A549 (cell line): Measurements from ENCODE around the gene PET117. TPM values are rescaled to one million over a fixed set of nuclear protein-coding genes. Genes with fewer than 3 reads are reported as not detected.
"Not testable (repeated sequence)": the region's sequence is repeated elsewhere in the genome, so short reads cannot be mapped to it uniquely, and the experiment has no call there.

Source experiments
- ATAC-seq, 2 experiments: fragments of 200-7000 bp in 1 of 2; fragments of >200 bp in 1 of 2; cut with Nextera tagmentation in 1 of 2; cut with Tn5 transposase in 1 of 2; 3 replicates each; pipeline versions ENCODE4 v1.8.0 to v1.9.1; 2018 to 2020; ENCODE audit warnings: mild to moderate bottlenecking in 1 of 2, moderate library complexity in 1 of 2
- CTCF ChIA-PET: fragments of 300-600 bp; sonication (Branson Sonifier 250); formaldehyde crosslinking; extraction: SDS; loops from one replicate; lab custom pipeline; 2021; ENCODE audit warnings: antibody characterized with exemption, inconsistent platforms; lab: Yijun Ruan, JAX
- POLR2A ChIA-PET: fragments of 350-600 bp; formaldehyde crosslinking; extraction: SDS; loops from one replicate; lab custom pipeline; 2021; ENCODE audit warnings: antibody characterized with exemption, inconsistent platforms; lab: Yijun Ruan, JAX
- DNase-seq, 2 experiments: peaks; one replicate each; pipeline versions ENCODE4 v3.0.0 to v3.0.0-alpha.2; 2011 to 2016; ENCODE audit warnings: low read depth in 1 of 2, low spot score in 1 of 2
- FAIRE-seq: peaks from 2 replicates; lab custom pipeline; 2011; peaks lifted over from hg19 to GRCh38; lab: Jason Lieb, UNC
- H3K27ac ChIP-seq, 2 experiments: fragments of >200 bp; sonication (Bioruptor Twin); formaldehyde crosslinking; 3 replicates each; pipeline ENCODE4 v1.5.1; 2016 to 2017
- H3K4me1 ChIP-seq: fragments of >200 bp; sonication (Bioruptor Twin); formaldehyde crosslinking; 3 replicates; pipeline ENCODE4 v1.6.1; 2016
- H3K4me2 ChIP-seq: fragments of >200 bp; sonication (Bioruptor Twin); formaldehyde crosslinking; 3 replicates; pipeline ENCODE4 v1.6.1; 2016
- H3K4me3 ChIP-seq: fragments of >200 bp; sonication (Bioruptor Twin); formaldehyde crosslinking; 3 replicates; pipeline ENCODE4 v1.5.1; 2016
- H3K9me3 ChIP-seq: fragments of >200 bp; sonication (Bioruptor Twin); formaldehyde crosslinking; 3 replicates; pipeline ENCODE4 v1.6.1; 2016
- BCL3 ChIP-seq: fragments of >200 bp; sonication (Bioruptor Twin); formaldehyde crosslinking; IDR thresholded peaks from 3 replicates; pipeline ENCODE4 v1.6.1; 2016
- CBX2 ChIP-seq: fragments of 200-600 bp; sonication (generic); IDR thresholded peaks from 2 replicates; pipeline ENCODE4 v1.6.1; 2016; ENCODE audit warnings: low read depth, mild to moderate bottlenecking, borderline replicate concordance
- CBX8 ChIP-seq: fragments of 200-600 bp; sonication (generic); IDR thresholded peaks from 2 replicates; pipeline ENCODE4 v1.6.1; 2016
- CEBPB ChIP-seq, 2 experiments: fragments of >200 bp in 1 of 2; sonication (Bioruptor Twin) in 1 of 2; formaldehyde crosslinking in 1 of 2; IDR thresholded peaks; 2 replicates each; pipeline ENCODE4 v1.6.1; 2012 to 2016
- CHD2 ChIP-seq: fragments of 150-350 bp; IDR thresholded peaks from 2 replicates; pipeline ENCODE4 v1.6.1; 2014; ENCODE audit warnings: low read length; ENCODE audit not compliant: partially characterized antibody
- CHD4 ChIP-seq: fragments of 200-600 bp; sonication (generic); IDR thresholded peaks from 2 replicates; pipeline ENCODE4 v1.6.1; 2016; ENCODE audit warnings: antibody characterized with exemption, mild to moderate bottlenecking, borderline replicate concordance
- E2F6 ChIP-seq: IDR thresholded peaks from 2 replicates; pipeline ENCODE4 v1.6.1; 2012; ENCODE audit warnings: low read depth, borderline replicate concordance
- EHF ChIP-seq: fragments of 250-450 bp; sonication (Bioruptor Pico); IDR thresholded peaks from 2 replicates; pipeline ENCODE4 v1.5.0; 2020; ENCODE audit warnings: mild to moderate bottlenecking
- EHMT2 ChIP-seq: fragments of 200-600 bp; sonication (generic); IDR thresholded peaks from 2 replicates; pipeline ENCODE4 v1.6.1; 2016; ENCODE audit warnings: antibody characterized with exemption, low read depth, mild to moderate bottlenecking, moderate library complexity
- HDAC2 ChIP-seq: fragments of 200-600 bp; sonication (generic); IDR thresholded peaks from 2 replicates; pipeline ENCODE4 v1.6.1; 2016
- HEYL ChIP-seq: fragments of 250-450 bp; sonication (Bioruptor Pico); IDR thresholded peaks from 2 replicates; pipeline ENCODE4 v1.8.0; 2021; ENCODE audit warnings: mild to moderate bottlenecking, moderate library complexity
- HOXB5 ChIP-seq: fragments of 250-450 bp; sonication (Bioruptor Pico); IDR thresholded peaks from 2 replicates; pipeline ENCODE4 v1.5.0; 2020; ENCODE audit warnings: mild to moderate bottlenecking, moderate library complexity
- JUNB ChIP-seq: fragments of >200 bp; sonication (Bioruptor Twin); formaldehyde crosslinking; IDR thresholded peaks from 2 replicates; pipeline ENCODE4 v1.6.1; 2016
- KDM5A ChIP-seq: fragments of 200-600 bp; sonication (generic); IDR thresholded peaks from 2 replicates; pipeline ENCODE4 v1.6.1; 2016; ENCODE audit warnings: antibody characterized with exemption, mild to moderate bottlenecking
- MAZ ChIP-seq: fragments of 150-350 bp; IDR thresholded peaks from 2 replicates; pipeline ENCODE4 v1.6.1; 2014; ENCODE audit warnings: antibody characterized with exemption, low read depth, low read length, borderline replicate concordance
- NPAS2 ChIP-seq: fragments of 250-450 bp; sonication (Bioruptor Pico); IDR thresholded peaks from 2 replicates; pipeline ENCODE4 v1.8.0; 2022; ENCODE audit warnings: mild to moderate bottlenecking, moderate library complexity, borderline replicate concordance
- POLR2A ChIP-seq: IDR thresholded peaks from 2 replicates; pipeline ENCODE4 v1.6.1; 2012; ENCODE audit warnings: mild to moderate bottlenecking, low read length
- RARB ChIP-seq: fragments of 250-450 bp; sonication (Bioruptor Pico); IDR thresholded peaks from 2 replicates; pipeline ENCODE4 v1.8.0; 2021; ENCODE audit warnings: mild to moderate bottlenecking, moderate library complexity
- RCOR1 ChIP-seq: fragments of 150-350 bp; IDR thresholded peaks from 2 replicates; pipeline ENCODE4 v1.6.1; 2014; ENCODE audit warnings: antibody characterized with exemption, low read length, low read depth
- RNF2 ChIP-seq: fragments of 200-600 bp; sonication (generic); IDR thresholded peaks from 2 replicates; pipeline ENCODE4 v1.6.1; 2016; ENCODE audit warnings: low read depth, mild to moderate bottlenecking, antibody characterized with exemption, moderate library complexity, borderline replicate concordance
- ZC3H11A ChIP-seq: fragments of 450-650 bp; IDR thresholded peaks from 2 replicates; pipeline ENCODE4 v1.6.1; 2014; ENCODE audit warnings: antibody characterized with exemption, mild to moderate bottlenecking
- ZFP36 ChIP-seq: fragments of 450-650 bp; IDR thresholded peaks from 2 replicates; pipeline ENCODE4 v1.6.1; 2014; ENCODE audit warnings: borderline replicate concordance; ENCODE audit not compliant: partially characterized antibody
- ZNF302 ChIP-seq: fragments of 250-450 bp; sonication (Bioruptor Pico); IDR thresholded peaks from 2 replicates; pipeline ENCODE4 v1.9.0; 2021; ENCODE audit warnings: inconsistent platforms, mild to moderate bottlenecking, moderate library complexity
- WGBS: methylation state at CpG from one replicate; pipeline ENCODE4 v1.1.6; 2017; ENCODE audit errors: missing lambda C conversion rate; 5-methylcytosine and 5-hydroxymethylcytosine counted together
- polyA plus RNA-seq, 4 experiments: library from polyadenylated mRNA; depleted of rRNA in 3 of 4; stranded (reverse); fragments of >200 nt; fragmentation: RNase III in 1 of 4; extraction: RNeasy Plus Mini Kit Qiagen cat#74134 plus additional on column Dnase treatment in 1 of 4; gene quantifications; 2 replicates in 3 of 4; 3 replicates in 1 of 4; pipeline ENCODE4 v1.2.3, GENCODE V29; 2011 to 2017
- TF ChIP-seq, protein P1 (sequence below): fragments of >200 bp; sonication (Bioruptor Twin); formaldehyde crosslinking; IDR thresholded peaks from 2 replicates; pipeline ENCODE4 v1.6.1; 2016

PET117 gene
- polyA plus RNA-seq, 2 of the 4 experiments (the other 2 are of a cell fraction), result 25.0 to 32.3 TPM

GRCh38 chr20:18088841-18089240 is 48.8 kb upstream of the PET117 start:
- CTCF ChIA-PET, result interaction anchor here (1.0 kb wide), 1 partner anchor 10 kb away, joined by 4 read pairs; no protein-coding TSS in a partner anchor
- H3K4me3 ChIP-seq, POLR2A ChIA-PET, ATAC-seq, H3K4me2 ChIP-seq, H3K9me3 ChIP-seq, H3K4me1 ChIP-seq, FAIRE-seq, DNase-seq, H3K27ac ChIP-seq: not testable (repeated sequence)
- 62% methylated on average over 11 of the region's 11 CpGs for WGBS

- ChIA-PET POLR2A (no interaction called here), CTCF (interaction anchor here (0.6 to 1.6 kb wide), 3 partner anchors 23 to 186 kb away, joined by 3 read pairs; no protein-coding TSS in a partner anchor)
- ATAC-seq, result no peak
Observed at GRCh38 chr20:18090044-18090443, 47.6 kb upstream of the PET117 start.

DNA sequence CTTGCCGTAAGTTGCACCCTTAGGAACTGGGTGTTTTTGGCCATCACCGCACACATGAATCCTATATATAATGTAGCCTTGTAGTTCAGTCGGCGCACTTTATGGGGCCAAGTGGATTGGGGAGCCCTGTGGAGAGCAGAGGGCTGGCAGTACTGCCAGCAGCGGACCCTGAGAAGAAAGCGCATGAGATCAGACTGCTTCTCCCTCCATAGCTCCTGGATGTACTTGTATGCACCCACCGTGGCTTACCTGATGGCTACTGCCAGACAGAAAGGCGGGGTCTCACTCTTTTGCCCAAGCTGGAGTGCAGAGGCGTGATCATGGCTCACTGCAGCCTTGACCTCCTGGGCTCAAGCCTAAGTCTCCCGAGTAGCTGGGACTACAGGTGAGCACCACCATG is 47.2 kb upstream of the PET117 start:
- Histone ChIP-seq H3K4me1 (no peaks in the 10 kb centered on the region), H3K4me2 (no peak overlapping the region), H3K4me3 (no peak overlapping the region), H3K27ac (no peak overlapping the region), H3K9me3 (no peaks in the 10 kb centered on the region)
- FAIRE-seq, result no peak
- CTCF ChIA-PET, result interaction anchor here (0.6 to 1.6 kb wide), 5 partner anchors 13 to 562 kb away, joined by 3 to 4 read pairs (median 3); no protein-coding TSS in a partner anchor
- POLR2A ChIA-PET, result no interaction called here
- 56% methylated on average over 10 of the region's 10 CpGs for WGBS
- TF ChIP-seq HDAC2 (no peak), MAZ (no peak), POLR2A (no peak), ZFP36 (no peak), EHF (CRISPR knock-in tag) (no peak), NPAS2 (CRISPR knock-in tag) (no peak), CHD2 (no peak), RNF2 (no peak), JUNB (no peak), CEBPB (IDR thresholded peaks at IDR 0.05) (no peak), CHD4 (no peak), EHMT2 (no peak), CBX8 (no peak), RCOR1 (no peak), CBX2 (no peak), BCL3 (no peak), ZC3H11A (no peak), E2F6 (no peak), KDM5A (no peak)
- TF ChIP-seq, protein P1, sequence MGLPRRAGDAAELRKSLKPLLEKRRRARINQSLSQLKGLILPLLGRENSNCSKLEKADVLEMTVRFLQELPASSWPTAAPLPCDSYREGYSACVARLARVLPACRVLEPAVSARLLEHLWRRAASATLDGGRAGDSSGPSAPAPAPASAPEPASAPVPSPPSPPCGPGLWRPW, result no peak
- ATAC-seq, result no peak
- DNase-seq, result no peak

More at GRCh38 chr20:18090044-18090443, 47.6 kb upstream of the PET117 start:
- TF ChIP-seq ZNF302 (CRISPR knock-in tag) (no peak), HEYL (no peak), HOXB5 (no peak), ZC3H11A (no peak), KDM5A (no peak), RARB (no peak)
- FAIRE-seq (peak; percentile 13), DNase-seq (peak in 1 of 2 experiments; percentile 17)
- H3K27ac ChIP-seq, result no peak overlapping the region
- peaks cover 2% of the 10 kb centered on the region; the same call in 1 of the 3 replicates for H3K9me3 ChIP-seq
- no peak overlapping the region for H3K4me3 ChIP-seq
- H3K4me2 ChIP-seq, result no peak overlapping the region
- no peaks in the 10 kb centered on the region for H3K4me1 ChIP-seq
- 14% methylated on average over 3 of the region's 3 CpGs for WGBS
